SH-SY5Y (cell line): ENCODE data around the gene PRKCZ.

Experiments
- GATA2 ChIP-seq: IDR thresholded peaks from 2 replicates; pipeline ENCODE4 v1.6.1; 2011; ENCODE audit warnings: mild to moderate bottlenecking, low read depth, low read length
- GATA3 ChIP-seq: IDR thresholded peaks from 2 replicates; pipeline ENCODE4 v1.6.1; 2011; ENCODE audit warnings: low read depth, mild to moderate bottlenecking, low read length, moderate library complexity

DNA sequence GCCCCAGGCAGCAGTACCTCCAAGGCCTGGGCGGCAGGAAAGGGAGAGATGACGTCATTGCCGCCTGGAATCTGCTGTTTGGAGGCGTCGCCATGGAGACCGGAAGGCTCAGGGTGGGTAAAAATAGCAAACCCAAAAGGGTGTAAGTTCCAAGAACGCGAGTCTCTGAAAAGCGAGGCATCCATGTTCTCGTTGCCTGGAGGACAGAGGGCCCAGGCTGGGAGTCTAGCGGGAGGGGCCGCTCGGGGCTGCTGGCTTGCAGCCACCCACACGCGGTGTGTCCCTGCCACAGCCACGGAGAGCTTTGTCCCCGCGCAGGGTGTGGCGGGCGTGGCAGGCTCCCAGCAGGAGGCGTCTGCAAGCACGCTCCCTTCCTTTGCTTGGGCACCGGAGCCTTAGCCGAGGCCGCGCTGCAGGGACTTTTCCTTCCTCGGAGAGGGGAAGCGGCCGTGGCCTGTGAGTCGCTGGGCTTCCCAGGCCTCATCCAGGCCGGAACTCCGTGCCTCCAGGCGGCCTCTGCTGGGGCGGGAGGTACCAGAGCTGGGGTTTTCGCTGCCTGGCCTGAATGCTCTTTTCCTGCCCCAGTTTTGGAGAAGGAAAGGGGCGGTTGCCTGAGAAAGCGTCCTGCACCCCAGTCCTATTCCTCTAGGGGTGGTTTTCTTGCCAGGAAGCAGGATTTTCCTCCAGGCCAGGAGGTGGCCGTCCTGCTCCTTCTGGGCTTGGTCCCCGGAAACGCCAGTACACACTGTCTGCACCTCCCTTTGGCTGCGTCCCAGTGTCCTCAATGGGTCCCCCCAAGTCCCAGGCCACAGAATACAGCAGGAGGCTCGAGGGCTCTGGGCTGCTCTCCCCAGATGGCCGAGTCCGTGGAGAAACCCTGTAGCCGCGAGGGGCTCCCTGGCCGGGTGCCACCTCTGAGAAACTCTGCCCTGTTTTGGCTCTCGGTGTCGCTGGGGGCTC lies 162.6 kb downstream of the PRKCZ start:
- TF ChIP-seq GATA2 (no peak), GATA3 (no peak)
